GM06990 (cell line): ENCODE measurements around the gene MAG.

Experiments
- DNase-seq: peaks from one replicate; pipeline ENCODE4 v3.0.0-alpha.2; 2011; ENCODE audit not compliant: insufficient read length; ENCODE audit errors: extremely low read depth
- H3K27me3 ChIP-seq: replicated peaks from 2 replicates; pipeline ENCODE4 v1.6.0; 2011; ENCODE audit warnings: low read length; ENCODE audit not compliant: control insufficient read depth, insufficient read depth
- H3K36me3 ChIP-seq: 2 replicates; pipeline ENCODE4 v1.5.1; 2011; ENCODE audit warnings: low read length; ENCODE audit not compliant: control insufficient read depth, insufficient read depth
- H3K4me3 ChIP-seq: replicated peaks from 2 replicates; pipeline ENCODE4 v1.5.1; 2011; ENCODE audit warnings: low read depth, mild to moderate bottlenecking, control low read depth, low read length
- CTCF ChIP-seq: IDR thresholded peaks from 2 replicates; pipeline ENCODE4 v1.5.1; 2011; ENCODE audit warnings: low read length, control low read depth, mild to moderate bottlenecking, inconsistent platforms; ENCODE audit not compliant: insufficient read depth, poor library complexity, severe bottlenecking

MAG gene

GRCh38 chr19:35271546-35271945 lies 20.4 kb upstream of the MAG start:
- Histone ChIP-seq H3K36me3 (peaks cover 27% of the 10 kb centered on the region), H3K27me3 (no peaks in the 10 kb centered on the region), H3K4me3 (no peak overlapping the region)
- no peak for DNase-seq
- no peak for TF ChIP-seq CTCF

GRCh38 chr19:35272122-35272719 lies 19.7 kb upstream of the MAG start:
- Histone ChIP-seq H3K4me3 (no peak overlapping the region), H3K36me3 (peaks cover 26% of the 10 kb centered on the region), H3K27me3 (no peaks in the 10 kb centered on the region)
- TF ChIP-seq CTCF, result no peak
- no peak for DNase-seq

- peaks cover 27% of the 10 kb centered on the region for H3K36me3 ChIP-seq
- no peak overlapping the region for H3K4me3 ChIP-seq
- H3K27me3 ChIP-seq, result no peaks in the 10 kb centered on the region
- TF ChIP-seq CTCF, result no peak
- DNase-seq, result no peak
Observed at GRCh38 chr19:35272954-35273649, 18.9 kb upstream of the MAG start.

GRCh38 chr19:35273686-35274259 lies 18.2 kb upstream of the MAG start:
- no peak for TF ChIP-seq CTCF
- no peak for DNase-seq
- no peaks in the 10 kb centered on the region for H3K27me3 ChIP-seq
- no peak overlapping the region for H3K4me3 ChIP-seq
- H3K36me3 ChIP-seq, result peaks cover 31% of the 10 kb centered on the region

GRCh38 chr19:35274323-35274722 lies 17.6 kb upstream of the MAG start:
- DNase-seq, result no peak
- H3K27me3 ChIP-seq, result no peaks in the 10 kb centered on the region
- H3K4me3 ChIP-seq, result no peak overlapping the region
- H3K36me3 ChIP-seq, result peaks cover 32% of the 10 kb centered on the region
- no peak for TF ChIP-seq CTCF
